SK-N-MC (cell line): ENCODE results near the gene NLRP9.

Experiments
- EZH2 ChIP-seq: fragments of 200-600 bp; sonication (generic); IDR thresholded peaks from one replicate; pipeline ENCODE4 v1.6.1; 2017; ENCODE audit warnings: antibody characterized with exemption
- FOXP2 ChIP-seq: optimal IDR thresholded peaks from 2 replicates; pipeline ENCODE3; 2011; ENCODE audit warnings: mild to moderate bottlenecking, moderate library complexity; ENCODE audit not compliant: insufficient read depth; ENCODE audit errors: extremely low read length, control extremely low read depth
- POLR2AphosphoS5 ChIP-seq: IDR thresholded peaks from 2 replicates; pipeline ENCODE4 v1.6.1; 2012; ENCODE audit warnings: mild to moderate bottlenecking, low read depth, low read length, borderline replicate concordance

DNA sequence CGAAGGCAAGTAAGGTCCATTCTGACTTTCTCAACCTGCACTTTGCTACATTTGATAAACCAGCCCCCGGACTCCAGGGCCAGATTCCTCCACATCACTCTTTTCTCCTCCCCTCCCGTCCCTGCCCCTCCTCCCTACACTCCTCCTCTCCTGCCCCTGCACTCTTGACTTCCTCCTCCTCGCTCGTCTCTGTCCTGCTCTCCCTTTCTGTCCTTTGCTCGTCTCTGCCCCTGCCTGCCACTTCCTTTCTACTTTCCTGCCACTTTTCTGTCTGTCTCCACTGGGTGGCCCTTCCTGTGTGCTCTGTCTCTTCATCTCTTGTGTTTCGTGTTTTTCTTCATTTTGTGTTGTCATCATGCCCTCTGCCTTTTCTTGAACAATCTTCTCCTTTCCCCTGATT, 76.4 kb downstream of the NLRP9 start:
- TF ChIP-seq EZH2 (no peak), POLR2AphosphoS5 (no peak), FOXP2 (no peak)
